ENCODE measurements around the gene PGPEP1. TPM values are rescaled to one million over a fixed set of nuclear protein-coding genes. Genes with fewer than 3 reads are reported as not detected.

The PGPEP1 gene
- total RNA-seq, 1 donor from 2014 or later, result 32.1 TPM

- peaks cover 14% of the 10 kb centered on the region for H3K4me1 Mint-ChIP-seq (ENCODE audit: unreplicated experiment)
- no peak for TF ChIP-seq CTCF (IDR thresholded peaks at IDR 0.05; ENCODE audit: unreplicated experiment)
- H3K27me3 Mint-ChIP-seq (ENCODE audit: unreplicated experiment), result peaks cover 23% of the 10 kb centered on the region
Observed at GRCh38 chr19:18416778-18417249, 76.4 kb downstream of the PGPEP1 start.

GRCh38 chr19:18417250-18418028, 77.0 kb downstream of the PGPEP1 start:
- H3K27me3 Mint-ChIP-seq (ENCODE audit: unreplicated experiment), result peaks cover 27% of the 10 kb centered on the region
- TF ChIP-seq CTCF (IDR thresholded peaks at IDR 0.05; ENCODE audit: unreplicated experiment), result no peak
- no peaks in the 10 kb centered on the region for H3K9me3 Mint-ChIP-seq (ENCODE audit: unreplicated experiment)
- DNase-seq (ENCODE audit: low spot score), result peak; percentile 92
- peak overlapping the region; percentile 94 for H3K27ac Mint-ChIP-seq (ENCODE audit: unreplicated experiment)
- peaks cover 14% of the 10 kb centered on the region for H3K4me1 Mint-ChIP-seq (ENCODE audit: unreplicated experiment)
- H3K36me3 Mint-ChIP-seq (ENCODE audit: low read depth, unreplicated experiment), result no peaks in the 10 kb centered on the region
- peak overlapping the region; percentile 78 for H3K4me3 Mint-ChIP-seq (ENCODE audit: unreplicated experiment)

More at GRCh38 chr19:18416778-18417249, 76.4 kb downstream of the PGPEP1 start:
- Mint-ChIP-seq H3K27ac (ENCODE audit: unreplicated experiment) (peak overlapping the region; percentile 94), H3K36me3 (ENCODE audit: low read depth, unreplicated experiment) (no peaks in the 10 kb centered on the region), H3K9me3 (ENCODE audit: unreplicated experiment) (no peaks in the 10 kb centered on the region), H3K4me3 (ENCODE audit: unreplicated experiment) (peak overlapping the region; percentile 78)
- peak; percentile 90 for DNase-seq (ENCODE audit: low spot score)

DNA sequence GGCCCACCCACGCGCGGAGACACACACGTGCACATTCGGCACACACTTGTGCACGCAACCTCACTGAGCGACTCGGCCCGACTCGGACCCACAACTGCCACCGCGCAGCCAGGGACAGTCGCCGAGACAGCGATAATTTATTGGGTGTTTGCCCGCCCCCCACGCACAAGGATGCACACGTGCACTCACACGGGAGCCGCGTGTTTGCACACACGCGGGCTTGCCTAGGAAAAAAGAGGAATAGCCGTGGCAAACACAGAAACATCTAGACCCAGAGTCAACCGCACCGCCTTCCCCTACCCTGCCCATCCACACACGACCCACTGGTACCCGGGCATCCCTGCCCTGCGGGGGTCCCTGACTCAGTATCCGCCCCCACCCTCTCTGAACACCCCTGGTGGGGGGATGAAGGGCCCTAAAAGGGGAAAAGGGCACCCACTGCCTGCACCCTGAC, 77.7 kb downstream of the PGPEP1 start:
- TF ChIP-seq CTCF (IDR thresholded peaks at IDR 0.05; ENCODE audit: unreplicated experiment), result no peak
- peaks cover 14% of the 10 kb centered on the region for H3K4me1 Mint-ChIP-seq (ENCODE audit: unreplicated experiment)
- H3K4me3 Mint-ChIP-seq (ENCODE audit: unreplicated experiment), result peak overlapping the region; percentile 83
- DNase-seq (ENCODE audit: low spot score), result no peak
- H3K36me3 Mint-ChIP-seq (ENCODE audit: low read depth, unreplicated experiment), result no peaks in the 10 kb centered on the region
- peak overlapping the region; percentile 61 for H3K27ac Mint-ChIP-seq (ENCODE audit: unreplicated experiment)
- no peaks in the 10 kb centered on the region for H3K9me3 Mint-ChIP-seq (ENCODE audit: unreplicated experiment)
- peaks cover 29% of the 10 kb centered on the region for H3K27me3 Mint-ChIP-seq (ENCODE audit: unreplicated experiment)

GRCh38 chr19:18418483-18419194, 78.2 kb downstream of the PGPEP1 start:
- Mint-ChIP-seq H3K9me3 (ENCODE audit: unreplicated experiment) (no peaks in the 10 kb centered on the region), H3K4me3 (ENCODE audit: unreplicated experiment) (peak overlapping the region; percentile 83), H3K27ac (ENCODE audit: unreplicated experiment) (peak overlapping the region; percentile 57), H3K36me3 (ENCODE audit: low read depth, unreplicated experiment) (no peaks in the 10 kb centered on the region), H3K27me3 (ENCODE audit: unreplicated experiment) (peaks cover 29% of the 10 kb centered on the region), H3K4me1 (ENCODE audit: unreplicated experiment) (peaks cover 14% of the 10 kb centered on the region)
- no peak for TF ChIP-seq CTCF (IDR thresholded peaks at IDR 0.05; ENCODE audit: unreplicated experiment)
- DNase-seq (ENCODE audit: low spot score), result no peak
